Measurements from ENCODE around the gene EEFSEC. TPM values are rescaled to one million over a fixed set of nuclear protein-coding genes. Genes with fewer than 3 reads are reported as not detected.

The EEFSEC gene
- polyA plus RNA-seq, 10 donors, result 12.0 to 18.9 (median 16.1) TPM

DNA sequence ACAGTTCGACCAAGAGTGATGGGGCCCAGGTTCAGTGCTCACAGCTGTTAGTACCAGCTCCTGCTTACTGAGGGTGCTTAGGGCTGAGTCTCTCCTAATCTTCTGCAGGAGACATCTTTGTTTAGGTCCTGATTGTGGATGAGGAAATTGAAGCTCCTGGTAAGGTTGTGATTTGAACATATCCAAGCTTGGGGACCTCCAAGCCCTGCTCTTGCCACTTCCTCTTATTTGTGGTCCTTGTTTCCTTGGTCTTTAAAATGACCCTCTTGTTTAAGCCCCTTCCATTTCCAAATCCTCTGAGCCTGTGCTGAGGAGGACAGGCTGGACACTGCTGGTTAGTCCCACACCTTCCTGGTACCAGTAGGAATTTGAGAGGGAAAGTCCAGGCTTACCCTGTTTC, 87.0 kb downstream of the EEFSEC start:
- DNase-seq, result no peak

DNA sequence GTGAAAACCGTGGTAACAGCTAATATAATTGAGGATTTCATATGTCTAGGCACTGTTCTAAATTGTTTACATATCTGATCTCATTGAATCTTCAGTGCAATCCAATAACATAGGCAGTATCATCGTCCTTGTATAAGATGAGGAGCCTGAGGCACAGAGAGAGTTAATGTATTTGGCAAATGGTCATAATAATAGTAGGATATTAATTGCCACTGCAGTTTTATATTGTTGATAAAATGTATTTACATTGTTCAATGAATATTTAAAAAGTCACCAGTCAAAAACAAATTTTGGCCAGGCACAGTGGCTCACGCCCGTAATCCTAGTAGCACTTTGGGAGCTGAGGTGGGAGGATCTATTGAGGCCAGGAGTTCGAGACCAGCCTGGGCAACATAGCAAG, 88.5 kb downstream of the EEFSEC start:
- DNase-seq, result no peak

DNA sequence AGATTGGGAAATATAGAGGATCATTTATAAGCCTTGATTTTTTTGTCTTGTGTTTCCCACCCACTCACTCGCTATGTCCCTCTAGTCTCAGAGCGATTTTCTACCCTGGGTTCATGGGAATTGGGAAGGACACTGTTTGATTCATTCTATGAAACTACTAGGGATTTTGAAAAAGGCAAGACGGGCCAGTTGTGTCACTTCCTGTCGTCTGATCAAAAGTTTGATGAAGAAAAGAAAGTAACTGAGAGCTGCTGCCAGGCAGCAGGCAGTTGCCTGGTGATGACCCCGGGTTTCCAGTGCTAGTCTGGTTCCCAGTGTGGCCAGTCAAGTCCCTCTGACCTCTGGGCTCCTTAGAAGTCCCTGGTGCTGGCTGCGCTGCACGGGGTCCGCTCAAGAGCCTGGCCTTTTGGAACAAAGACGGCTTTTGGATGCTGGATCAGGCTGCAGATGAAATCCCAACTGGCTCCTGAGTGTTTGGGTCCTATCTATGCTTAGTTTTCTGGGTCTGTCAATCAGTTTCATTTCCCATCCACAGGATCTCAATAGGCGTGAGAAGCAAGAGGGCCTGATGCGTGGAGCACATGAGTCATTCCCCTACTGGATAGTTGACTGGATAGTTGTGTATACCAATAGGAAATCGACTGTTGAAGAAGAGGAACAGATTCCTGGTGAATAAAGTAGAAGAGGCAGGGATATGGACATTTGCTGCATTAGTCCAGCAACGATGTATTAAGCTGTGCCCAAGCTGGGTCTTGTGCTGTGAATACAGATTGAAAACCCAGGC, 89.7 kb downstream of the EEFSEC start:
- DNase-seq, result no peak

DNA sequence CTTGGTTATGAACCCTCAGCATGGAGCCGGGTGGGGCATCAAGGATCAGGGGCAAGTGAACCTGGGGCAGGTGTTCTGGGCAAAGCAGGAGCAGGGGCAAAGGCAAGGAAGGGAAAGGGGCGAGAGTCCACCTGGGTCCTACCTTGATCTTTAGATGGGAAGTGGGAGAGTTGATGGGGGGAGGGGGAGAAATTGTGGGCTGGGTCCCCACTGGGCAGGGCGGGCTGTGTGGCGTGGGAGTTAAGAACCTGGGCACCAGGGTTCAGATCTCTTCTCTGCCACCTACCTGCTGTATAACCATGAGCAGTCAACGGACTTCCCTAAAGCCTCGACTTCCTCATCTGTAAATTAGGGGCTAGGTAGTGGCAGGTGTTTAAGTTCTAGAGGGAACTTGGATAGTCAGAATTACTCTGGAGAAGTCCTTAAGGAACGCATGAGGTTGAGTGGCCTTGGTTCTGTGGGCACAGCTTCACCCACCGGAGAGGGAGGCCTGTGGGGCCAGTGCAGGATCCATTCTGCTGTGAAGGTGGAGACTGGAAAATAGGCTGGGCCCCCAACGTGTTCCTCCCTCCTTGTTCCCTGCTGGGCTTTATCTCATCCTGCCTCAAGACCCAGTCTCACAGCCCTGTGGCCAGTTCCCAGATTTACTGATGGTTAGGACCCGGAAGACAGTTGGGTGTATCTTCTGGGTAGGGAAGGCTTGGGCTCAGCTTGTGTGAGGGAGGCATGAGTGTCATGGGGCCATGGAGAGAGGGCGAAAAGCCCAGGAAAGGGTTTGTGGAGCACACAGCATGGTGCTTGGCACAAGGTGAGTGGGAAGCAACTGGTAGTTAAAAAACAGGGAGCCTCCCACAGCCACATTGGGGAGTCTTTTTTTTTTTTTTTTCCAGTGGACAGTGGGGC, 90.6 kb downstream of the EEFSEC start:
- no peak for DNase-seq

DNA sequence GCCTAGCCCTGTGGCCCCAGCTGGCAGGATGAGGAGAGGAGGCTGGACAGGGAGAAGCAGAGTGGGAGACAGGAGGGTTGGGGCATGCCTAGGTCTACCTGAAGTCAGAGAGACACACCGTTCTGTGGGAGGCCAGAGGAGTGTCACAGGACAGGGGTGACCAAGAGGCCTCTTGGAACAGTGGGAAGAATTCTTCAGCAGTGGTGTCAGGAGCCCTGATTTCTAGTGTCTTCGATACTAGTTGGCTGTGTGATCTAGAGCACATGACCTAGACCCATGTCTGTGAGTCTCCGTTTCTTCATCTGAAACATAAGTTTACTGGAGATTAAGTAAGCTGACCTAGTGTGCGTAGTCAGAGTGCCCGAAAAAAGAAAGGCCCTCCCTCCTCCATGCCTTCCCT, 92.2 kb downstream of the EEFSEC start:
- no peak for DNase-seq

DNA sequence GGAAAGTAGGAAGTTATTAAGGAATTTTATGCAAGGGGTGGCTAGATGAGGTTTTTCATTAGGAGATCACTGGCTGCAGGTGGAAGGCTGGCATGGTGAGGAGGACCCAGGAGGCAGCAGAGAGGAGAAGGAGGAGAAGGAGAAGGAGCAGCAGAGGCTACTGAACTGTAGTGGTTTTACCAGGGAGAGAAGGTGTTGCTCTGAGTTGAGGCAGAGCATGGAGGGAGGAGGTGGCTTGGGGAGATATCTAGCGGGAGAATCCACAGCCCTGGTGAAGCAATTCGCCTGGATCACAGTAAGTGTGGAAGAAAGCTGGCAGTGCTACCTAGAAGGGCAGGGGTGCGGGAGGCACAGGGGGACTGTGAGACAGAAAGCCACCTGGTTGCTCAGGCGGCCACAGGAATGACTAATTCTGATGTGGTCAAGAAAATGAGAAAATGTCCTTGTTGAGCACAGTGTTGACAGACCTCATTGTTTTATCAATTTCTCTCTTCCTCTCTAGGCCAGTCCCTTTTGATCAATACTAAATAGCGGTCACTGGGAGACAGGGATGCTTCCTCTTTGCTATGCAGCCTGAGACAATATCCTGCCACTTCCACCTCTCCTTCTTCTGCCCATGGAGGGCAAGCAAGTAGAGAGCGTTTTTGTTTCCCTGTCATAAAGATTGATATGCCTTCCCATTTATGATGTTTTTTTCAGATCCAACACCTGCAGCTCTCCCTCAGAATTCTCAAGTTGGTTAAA, 94.6 kb downstream of the EEFSEC start:
- no peak for DNase-seq

DNA sequence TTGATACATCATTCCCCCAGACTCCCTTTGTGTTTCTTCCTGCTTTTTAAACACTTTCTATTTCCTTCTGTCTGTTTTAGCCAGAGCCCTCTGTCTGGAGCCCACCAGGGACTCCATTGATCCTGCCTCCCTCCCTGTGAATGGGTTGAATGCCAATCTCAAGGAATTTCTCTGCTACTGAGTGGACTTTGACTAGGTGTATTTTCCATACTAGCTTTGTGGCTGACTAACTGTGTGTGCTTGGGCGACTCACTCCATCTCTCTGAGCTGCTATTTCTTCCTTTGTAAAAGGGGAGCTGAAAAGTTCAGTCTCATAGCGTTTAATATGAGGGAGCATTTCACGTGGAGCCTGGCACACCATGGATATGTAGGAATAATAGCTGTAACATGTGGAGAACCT, 98.8 kb downstream of the EEFSEC start:
- no peak for DNase-seq

DNA sequence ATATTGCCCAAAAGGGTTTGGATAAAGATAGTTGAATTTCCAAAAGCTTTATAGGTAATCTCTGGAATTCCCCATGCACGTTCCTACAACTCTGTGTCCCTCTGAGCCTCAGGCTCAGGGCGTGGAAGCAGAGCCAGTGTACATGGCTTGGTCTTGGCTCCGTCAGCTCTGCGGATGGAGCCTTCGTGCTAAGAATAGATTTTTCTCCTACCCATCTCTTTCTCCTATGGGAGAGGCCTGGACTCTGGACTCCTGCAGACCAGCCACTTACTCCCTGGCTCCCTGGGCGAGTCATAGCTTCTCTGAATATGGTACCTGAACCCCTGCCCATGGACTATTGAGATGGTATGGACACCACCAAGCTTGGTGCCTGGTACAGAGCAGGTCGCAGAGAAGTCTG, 99.9 kb downstream of the EEFSEC start:
- DNase-seq, result no peak

DNA sequence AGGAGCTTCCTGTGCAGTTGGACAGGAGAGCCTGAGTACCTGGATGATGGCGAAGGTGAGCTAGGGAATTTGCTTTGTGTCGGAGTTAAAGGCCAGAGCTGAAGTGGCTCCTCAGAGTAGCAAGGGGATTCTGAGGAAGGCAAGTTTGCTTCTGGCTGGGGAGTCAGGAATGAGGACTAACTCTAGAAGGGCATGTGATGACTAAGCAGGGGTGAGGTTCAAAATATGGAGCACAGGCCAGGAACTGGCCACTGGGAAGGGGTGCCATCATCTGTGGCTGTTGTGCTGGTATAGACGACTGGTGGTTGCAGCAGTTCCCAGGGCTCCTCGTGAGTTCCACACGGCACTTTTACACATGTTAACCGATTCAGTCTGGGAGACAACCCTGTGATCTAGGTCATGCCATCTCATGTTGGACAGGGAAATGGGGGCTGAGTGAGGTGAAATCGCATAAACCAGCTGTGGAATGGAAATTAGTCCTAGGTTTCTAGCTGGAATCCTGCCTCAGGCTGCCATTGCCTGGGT, 100.8 kb downstream of the EEFSEC start:
- DNase-seq, result no peak

DNA sequence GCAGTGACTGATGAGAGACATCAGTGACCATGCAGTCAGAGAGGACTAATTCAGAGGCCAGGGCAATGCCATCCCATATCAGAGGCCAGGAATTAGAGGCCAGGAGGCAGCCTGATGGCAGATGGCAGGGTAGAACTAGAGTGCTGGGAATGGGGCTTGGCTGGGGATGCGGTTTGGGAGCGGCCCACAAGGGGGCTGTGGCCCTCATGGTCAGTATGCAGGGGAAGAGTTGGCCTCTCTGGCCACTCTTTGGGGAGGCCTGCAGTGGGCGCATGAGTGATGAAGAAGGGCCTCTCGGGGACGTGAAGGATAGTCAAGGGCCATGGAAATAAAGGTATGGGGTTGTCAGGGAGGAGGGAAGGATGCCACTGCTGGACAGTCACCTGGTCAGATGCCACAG, 101.7 kb downstream of the EEFSEC start:
- no peak for DNase-seq

DNA sequence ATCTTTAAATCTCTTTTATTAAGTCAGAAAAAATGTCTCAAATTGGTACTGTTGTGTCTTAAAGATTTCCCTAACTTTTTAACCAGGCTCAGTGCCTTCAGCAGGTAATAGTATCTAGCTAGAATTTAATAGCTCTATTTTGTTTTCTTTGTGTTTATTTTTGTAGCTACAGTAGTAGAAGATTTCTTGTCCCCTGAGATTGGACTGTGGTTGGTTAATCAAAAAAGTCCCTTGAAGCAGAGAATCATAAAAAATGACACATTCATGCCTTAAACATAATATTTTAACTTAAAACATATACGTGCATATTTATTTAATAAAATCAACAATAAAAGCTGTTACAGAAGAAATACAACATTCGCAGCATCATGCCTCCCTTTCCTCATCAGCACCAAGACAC, 102.8 kb downstream of the EEFSEC start:
- DNase-seq, result no peak

DNA sequence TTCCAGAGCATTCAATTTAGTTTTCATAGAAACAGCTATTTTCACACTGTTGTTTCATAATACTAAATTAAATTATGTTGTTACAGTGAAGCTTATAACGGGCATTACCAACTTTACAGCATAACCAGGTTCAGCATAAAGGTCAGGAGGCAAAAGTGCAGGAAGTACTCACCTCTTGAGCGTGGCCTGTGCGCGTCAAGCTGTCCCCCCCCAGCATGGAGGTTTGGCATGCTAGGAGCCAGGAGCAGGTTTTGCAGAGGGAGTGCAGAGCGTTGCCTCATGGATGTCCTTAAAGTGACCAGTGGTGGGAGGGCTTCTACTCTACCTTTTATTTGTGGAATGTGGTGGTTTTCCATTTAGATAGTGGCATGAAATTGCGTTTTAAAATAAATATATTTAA, 104.4 kb downstream of the EEFSEC start:
- no peak for DNase-seq

DNA sequence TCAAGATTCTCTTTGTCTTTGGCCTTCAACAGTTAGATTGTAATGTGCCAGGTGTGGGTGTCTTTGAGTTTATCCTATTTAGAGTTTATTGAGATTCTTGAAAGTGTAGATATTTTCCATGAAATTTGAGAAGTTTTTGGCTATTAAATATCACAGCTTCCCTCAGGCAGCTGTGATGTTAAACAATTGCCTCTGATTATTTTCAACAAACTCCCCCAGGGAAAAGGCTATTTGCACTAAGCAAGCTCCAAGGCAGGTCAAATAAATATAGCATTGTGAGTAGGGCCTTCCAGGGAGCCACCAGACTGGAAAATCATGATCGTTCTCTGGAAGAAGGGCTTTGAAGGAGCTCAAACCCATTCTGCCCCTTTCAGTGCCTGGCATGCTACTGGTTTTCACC, 107.0 kb downstream of the EEFSEC start:
- DNase-seq, result no peak

DNA sequence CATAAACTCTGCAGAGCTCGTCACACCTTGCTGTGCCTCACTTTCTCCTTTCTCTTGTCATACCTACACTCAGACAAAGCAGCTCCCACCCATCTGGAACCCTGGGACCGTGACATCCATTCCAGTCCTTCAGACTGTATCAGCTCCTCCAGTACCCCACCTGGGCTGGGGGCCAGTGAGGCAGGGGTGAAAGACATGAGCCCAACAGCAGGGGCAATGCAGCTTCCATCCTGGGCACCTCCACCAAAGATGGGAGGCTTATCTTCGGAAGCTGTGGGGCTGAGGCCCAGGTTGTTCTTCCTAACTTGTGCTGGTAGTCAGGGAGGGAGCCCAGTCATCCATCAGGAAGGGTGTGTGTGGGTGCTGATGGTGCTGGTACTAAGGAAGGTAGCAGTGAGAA, 109.2 kb downstream of the EEFSEC start:
- no peak for DNase-seq

DNA sequence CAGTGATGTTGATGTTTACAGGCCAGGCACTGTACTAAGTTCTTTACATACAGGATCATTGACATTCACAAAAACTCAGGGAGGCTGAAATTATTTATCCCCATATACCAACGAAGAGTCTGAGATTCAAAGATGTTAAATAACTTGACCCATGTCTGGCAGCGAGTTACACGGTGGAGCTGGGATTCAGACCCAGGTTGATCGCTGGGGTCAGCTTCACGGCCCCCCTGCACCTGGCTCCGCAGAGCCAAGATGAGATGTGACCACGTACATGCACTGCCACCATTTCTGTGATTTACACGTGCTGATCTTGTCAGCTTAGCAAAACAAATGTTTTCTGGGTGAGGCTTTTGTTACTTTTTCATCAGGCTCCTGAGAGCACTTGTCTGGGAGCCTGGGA, 109.8 kb downstream of the EEFSEC start:
- DNase-seq, result no peak

DNA sequence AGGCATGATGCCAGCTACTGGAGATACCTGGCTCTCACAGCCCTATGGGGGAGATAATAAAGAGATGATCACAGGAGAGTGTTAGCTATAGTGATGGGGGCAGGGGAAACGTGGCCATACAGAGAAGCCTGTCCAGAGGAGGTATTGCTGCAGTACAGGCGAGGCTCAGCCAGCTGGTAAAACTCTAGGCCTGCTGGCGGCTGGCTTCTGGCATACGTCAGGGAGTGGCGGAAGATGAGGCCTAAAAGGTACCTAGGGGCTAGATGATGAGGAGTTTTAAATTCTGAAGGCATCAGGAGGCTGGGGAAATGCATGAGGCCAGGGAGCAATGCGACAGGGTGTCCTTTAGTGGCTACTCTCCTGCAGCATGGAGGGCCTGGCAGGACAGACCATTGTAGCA, 110.7 kb downstream of the EEFSEC start:
- no peak for DNase-seq

DNA sequence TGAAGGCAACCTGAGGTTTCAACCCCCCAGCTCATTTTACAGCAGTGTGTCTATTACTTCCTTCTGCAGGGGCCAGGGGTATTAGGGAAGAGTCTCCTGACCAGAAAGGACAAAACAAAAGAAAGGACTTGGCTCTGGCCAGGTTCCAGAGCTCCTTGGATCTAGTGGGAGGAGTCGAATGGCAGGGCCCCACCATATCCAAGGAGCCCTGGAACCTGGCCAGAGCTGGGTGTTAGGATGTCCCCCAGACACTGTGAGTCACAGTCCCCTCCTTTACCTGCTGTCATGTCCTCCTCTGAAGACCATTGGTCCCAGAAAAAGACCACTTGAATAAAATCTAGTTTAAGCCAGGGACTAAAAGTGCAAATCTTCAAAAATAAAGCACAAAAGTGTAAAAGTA, 113.2 kb downstream of the EEFSEC start:
- no peak for DNase-seq

DNA sequence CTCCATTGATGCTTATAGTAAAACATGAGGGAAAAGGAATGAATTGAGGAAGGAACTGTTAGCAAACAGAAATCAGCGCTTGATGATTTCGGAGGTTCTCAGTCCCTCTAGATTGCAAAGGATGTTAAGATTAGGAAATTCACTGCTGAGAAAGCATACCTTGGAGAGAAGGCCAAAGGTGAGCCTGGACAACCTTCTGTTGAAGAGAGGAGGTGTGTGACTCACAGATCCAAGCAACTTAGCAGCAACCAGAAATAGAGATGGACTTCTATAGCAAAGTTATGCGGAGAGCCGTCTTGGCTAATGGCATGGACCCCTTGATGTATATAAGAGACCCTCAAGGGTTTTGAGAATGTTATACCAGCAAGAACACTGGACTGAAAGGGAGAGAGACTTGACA, 114.3 kb downstream of the EEFSEC start:
- DNase-seq, result no peak

DNA sequence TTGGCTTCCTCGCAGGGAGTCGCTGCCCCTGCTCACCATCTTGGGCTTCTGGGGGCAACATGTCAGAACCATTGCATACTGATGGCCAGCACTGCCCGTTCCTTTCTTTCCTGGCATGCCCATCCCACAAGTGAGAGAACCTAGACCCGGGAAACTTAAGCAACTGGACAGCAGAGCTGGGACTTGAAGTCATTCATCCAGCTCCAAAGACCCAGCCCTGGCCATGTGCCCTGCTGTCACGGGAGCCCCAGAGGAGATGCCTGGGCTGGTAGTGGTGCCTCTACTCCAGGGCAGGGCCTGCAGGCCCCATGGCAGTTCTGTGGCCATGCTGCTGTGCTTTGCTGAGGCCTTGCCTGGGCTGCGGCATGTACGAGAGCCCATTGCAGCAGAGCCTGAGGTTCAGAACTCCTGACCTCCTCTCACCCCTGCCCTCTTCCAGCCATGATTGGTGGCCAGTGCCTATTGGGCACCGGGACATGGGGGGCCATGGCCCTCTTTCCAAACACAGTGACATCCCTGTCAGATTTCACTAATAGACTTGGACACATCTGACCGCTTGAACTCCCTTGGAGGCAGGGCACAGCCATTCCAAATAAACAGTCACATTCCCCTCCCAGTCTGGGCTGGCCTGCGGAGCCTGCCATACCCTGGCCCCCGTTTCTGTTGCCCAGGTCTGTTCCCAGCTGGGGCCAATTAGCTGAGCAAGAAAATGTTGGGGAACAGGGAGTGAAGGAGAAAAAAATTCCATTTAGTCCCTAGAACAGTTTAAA, 115.9 kb downstream of the EEFSEC start:
- no peak for DNase-seq

DNA sequence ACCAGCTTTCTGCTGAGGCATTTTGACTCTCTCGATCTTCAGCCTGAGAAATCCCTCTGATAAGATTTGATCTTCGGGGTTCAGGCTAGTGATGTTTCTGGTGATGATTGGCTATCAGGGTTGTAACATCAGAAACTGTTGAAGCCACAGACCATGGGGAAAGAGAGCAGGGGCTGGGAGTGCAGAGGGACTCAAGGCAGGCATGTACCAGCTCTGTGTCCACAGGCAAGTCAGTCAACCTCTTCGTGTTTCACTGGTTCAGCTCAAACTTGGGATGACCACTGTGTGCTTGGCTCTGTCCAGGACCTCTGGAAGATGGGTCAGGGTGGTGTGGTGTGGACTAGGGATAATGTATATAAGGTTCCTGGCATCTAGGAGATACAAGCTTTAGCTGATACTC, 116.5 kb downstream of the EEFSEC start:
- DNase-seq, result no peak
